SK-N-SH (cell line): ENCODE results near the gene IBTK. TPM values are rescaled to one million over a fixed set of nuclear protein-coding genes. Genes with fewer than 3 reads are reported as not detected.

Source experiments
- CTCF ChIA-PET: fragments of 300-600, 350-600 bp; formaldehyde crosslinking; extraction: SDS; loops from one replicate; lab custom pipeline; 2021; lab: Yijun Ruan, JAX
- POLR2A ChIA-PET: fragments of 350-600 bp; sonication (Branson Sonifier 250); formaldehyde crosslinking; extraction: SDS; loops from one replicate; lab custom pipeline; 2020; ENCODE audit warnings: antibody characterized with exemption, inconsistent platforms; lab: Yijun Ruan, JAX
- DNase-seq: peaks from one replicate; pipeline ENCODE4 v3.0.0; 2012
- H2AFZ ChIP-seq: fragments of 200-600 bp; sonication (generic); 2 replicates; pipeline ENCODE4 v1.8.1; 2016; ENCODE audit warnings: antibody characterized with exemption, mild to moderate bottlenecking, low read depth
- H3F3A ChIP-seq: fragments of 200-600 bp; sonication (generic); replicated peaks from 2 replicates; pipeline ENCODE3; 2016; ENCODE audit warnings: antibody characterized with exemption, mild to moderate bottlenecking; ENCODE audit not compliant: insufficient read depth
- H3K27ac ChIP-seq, 2 experiments: fragments of 200-500 bp in 1 of 2; fragments of 200-600 bp in 1 of 2; sonication (Bioruptor generic) in 1 of 2; sonication (generic), shearing (Covaris generic) in 1 of 2; 2 replicates each; pipeline versions ENCODE4 v1.5.1 to v1.6.1; 2014 to 2016; ENCODE audit warnings: low read depth in 2 of 2, inconsistent platforms in 1 of 2, low read length in 1 of 2, mild to moderate bottlenecking in 1 of 2, mixed read lengths in 1 of 2
- H3K27me3 ChIP-seq: fragments of 200-600 bp; sonication (generic), shearing (Covaris generic); 2 replicates; pipeline ENCODE4 v1.6.1; 2016; ENCODE audit warnings: mixed run types; ENCODE audit not compliant: insufficient read depth
- H3K36me3 ChIP-seq, 2 experiments: fragments of 200-500 bp in 1 of 2; fragments of 200-600 bp in 1 of 2; sonication (Bioruptor generic) in 1 of 2; sonication (generic) in 1 of 2; replicated peaks in 1 of 2; 2 replicates each; pipeline versions ENCODE3 to v1.5.1; 2014 to 2016; ENCODE audit warnings: low read length in 1 of 2, mild to moderate bottlenecking in 1 of 2; ENCODE audit not compliant: insufficient read depth in 2 of 2, control insufficient read depth in 1 of 2
- H3K4me1 ChIP-seq, 2 experiments: fragments of 200-500 bp in 1 of 2; fragments of 200-600 bp in 1 of 2; sonication (Bioruptor generic) in 1 of 2; sonication (generic), shearing (Covaris generic) in 1 of 2; 2 replicates each; pipeline versions ENCODE4 v1.5.1 to v1.6.1; 2014 to 2016; ENCODE audit warnings: low read depth in 1 of 2, low read length in 1 of 2, mixed run types in 1 of 2; ENCODE audit not compliant: insufficient read depth in 2 of 2, control insufficient read depth in 1 of 2
- H3K4me2 ChIP-seq: fragments of 200-600 bp; sonication (generic), shearing (Covaris generic); 2 replicates; pipeline ENCODE4 v1.6.1; 2017; ENCODE audit warnings: mixed run types
- H3K4me3 ChIP-seq, 2 experiments: fragments of 200-500 bp in 1 of 2; fragments of 200-600 bp in 1 of 2; sonication (Bioruptor generic) in 1 of 2; sonication (generic), shearing (Covaris generic) in 1 of 2; 2 replicates each; pipeline versions ENCODE4 v1.5.1 to v1.8.1; 2014 to 2016; ENCODE audit warnings: low read depth in 2 of 2, inconsistent platforms in 1 of 2, low read length in 1 of 2, mild to moderate bottlenecking in 1 of 2, mixed read lengths in 1 of 2, moderate library complexity in 1 of 2
- H3K79me2 ChIP-seq: fragments of 200-600 bp; sonication (generic); 2 replicates; pipeline ENCODE4 v1.8.1; 2017; ENCODE audit warnings: mild to moderate bottlenecking; ENCODE audit not compliant: insufficient read depth
- H3K9ac ChIP-seq: fragments of 200-600 bp; sonication (generic); 2 replicates; pipeline ENCODE4 v1.6.1; 2017; ENCODE audit warnings: mixed run types
- H3K9me2 ChIP-seq: fragments of 200-600 bp; sonication (generic); 2 replicates; pipeline ENCODE4 v1.6.1; 2017; ENCODE audit warnings: mixed run types
- H3K9me3 ChIP-seq: fragments of 200-600 bp; sonication (generic); 2 replicates; pipeline ENCODE4 v1.6.1; 2017; ENCODE audit warnings: mixed run types, mild to moderate bottlenecking, moderate library complexity
- H4K20me1 ChIP-seq: fragments of 200-600 bp; sonication (generic); 2 replicates; pipeline ENCODE4 v1.6.1; 2017; ENCODE audit warnings: mild to moderate bottlenecking, mixed run types; ENCODE audit not compliant: insufficient read depth
- CTCF ChIP-seq: fragments of 200-600 bp; sonication (generic); IDR thresholded peaks from 2 replicates; pipeline ENCODE4 v1.6.1; 2017; ENCODE audit warnings: antibody characterized with exemption, mild to moderate bottlenecking, moderate library complexity
- EP300 ChIP-seq, 2 experiments: IDR thresholded peaks; 2 replicates each; pipeline versions ENCODE4 v1.4.0 to v1.6.1; 2012; ENCODE audit warnings: borderline replicate concordance in 1 of 2, low read depth in 1 of 2, low read length in 1 of 2
- EZH2phosphoT487 ChIP-seq: fragments of 200-600 bp; sonication (generic); IDR thresholded peaks from 2 replicates; pipeline ENCODE4 v1.6.1; 2017; ENCODE audit warnings: low read depth, mixed run types, mild to moderate bottlenecking, antibody characterized with exemption, moderate library complexity, borderline replicate concordance
- FOSL2 ChIP-seq: IDR thresholded peaks from 2 replicates; pipeline ENCODE4 v1.4.0; 2012; ENCODE audit warnings: low read depth, mild to moderate bottlenecking, moderate library complexity, borderline replicate concordance
- FOXJ3 ChIP-seq: sonication (generic); formaldehyde crosslinking; IDR thresholded peaks from 2 replicates; pipeline ENCODE4 v1.5.1; 2020; ENCODE audit warnings: mild to moderate bottlenecking, missing genetic modification reagents
- GATA2 ChIP-seq: sonication (generic); formaldehyde crosslinking; IDR thresholded peaks from 2 replicates; pipeline ENCODE4 v1.5.0; 2020; ENCODE audit warnings: mild to moderate bottlenecking, missing genetic modification reagents
- JUND ChIP-seq: IDR thresholded peaks from 2 replicates; pipeline ENCODE4 v1.4.0; 2012
- MXI1 ChIP-seq: IDR thresholded peaks from 2 replicates; pipeline ENCODE4 v1.6.1; 2012; ENCODE audit warnings: mild to moderate bottlenecking, low read depth, low read length, improper control_type of control experiment
- NFIC ChIP-seq: IDR thresholded peaks from 2 replicates; pipeline ENCODE4 v1.4.0; 2012; ENCODE audit warnings: borderline replicate concordance
- PBX3 ChIP-seq: IDR thresholded peaks from 2 replicates; pipeline ENCODE4; 2012
- TCF12 ChIP-seq: IDR thresholded peaks from 2 replicates; pipeline ENCODE4 v1.4.0; 2012
- TEAD4 ChIP-seq: IDR thresholded peaks from 2 replicates; pipeline ENCODE4 v1.4.0; 2012; ENCODE audit warnings: mild to moderate bottlenecking, borderline replicate concordance; ENCODE audit not compliant: insufficient read depth
- USF1 ChIP-seq: IDR thresholded peaks from 2 replicates; pipeline ENCODE4 v1.4.0; 2012; ENCODE audit warnings: low read depth, borderline replicate concordance
- YY1 ChIP-seq: IDR thresholded peaks from 2 replicates; pipeline ENCODE4 v1.4.0; 2012; ENCODE audit warnings: low read depth, mild to moderate bottlenecking
- ZBTB33 ChIP-seq: IDR thresholded peaks from 2 replicates; pipeline ENCODE4 v1.4.0; 2012; ENCODE audit warnings: low read depth, borderline replicate concordance
- WGBS: methylation state at CpG from one replicate; pipeline ENCODE4 v1.1.6; 2017; ENCODE audit warnings: low lambda C conversion rate; 5-methylcytosine and 5-hydroxymethylcytosine counted together
- polyA plus RNA-seq, 3 experiments: library from polyadenylated mRNA; depleted of rRNA; stranded (reverse); fragments of >200 nt; gene quantifications; 2 replicates each; pipeline ENCODE4 v1.2.3, GENCODE V29; 2012
- TF ChIP-seq, protein P1 (sequence below): IDR thresholded peaks from 2 replicates; pipeline ENCODE4 v1.4.0; 2012; ENCODE audit warnings: low read depth

The IBTK gene
- polyA plus RNA-seq, 1 of the 3 experiments (the other 2 are of a cell fraction): 9.5 TPM

- peak overlapping the region; percentile 93 to 96 for H3K27ac ChIP-seq
- H3K27me3 ChIP-seq: no peaks in the 10 kb centered on the region
- H3K9me3 ChIP-seq: no peaks in the 10 kb centered on the region
- H3K79me2 ChIP-seq: peaks cover 56% of the 10 kb centered on the region
- H2AFZ ChIP-seq: peak overlapping the region; percentile 92
- H3F3A ChIP-seq: peaks cover 30% of the 10 kb centered on the region
- CTCF ChIA-PET: interaction anchor here (1.2 kb wide), 1 partner anchor 811 kb away, joined by 3 read pairs; no protein-coding TSS in a partner anchor
- peaks cover 12 to 21% of the 10 kb centered on the region in 2 experiments for H3K4me1 ChIP-seq
- H3K4me3 ChIP-seq: peak overlapping the region; percentile 88
- peaks cover 10 to 22% of the 10 kb centered on the region in 2 experiments for H3K36me3 ChIP-seq
- H4K20me1 ChIP-seq: peaks cover 5% of the 10 kb centered on the region; the same call in 1 of the 2 replicates
- 4% methylated on average over 13 of the region's 32 CpGs for WGBS
- DNase-seq: peak; percentile 81
- POLR2A ChIA-PET: interaction anchor here (0.6 to 1.1 kb wide), 3 partner anchors 116 to 819 kb away, joined by 3 read pairs; partner anchors contain the start of genes TPBG and UBE3D
- H3K4me2 ChIP-seq: peak overlapping the region; percentile 84
- no peak for TF ChIP-seq PBX3
- TF ChIP-seq, protein P1, sequence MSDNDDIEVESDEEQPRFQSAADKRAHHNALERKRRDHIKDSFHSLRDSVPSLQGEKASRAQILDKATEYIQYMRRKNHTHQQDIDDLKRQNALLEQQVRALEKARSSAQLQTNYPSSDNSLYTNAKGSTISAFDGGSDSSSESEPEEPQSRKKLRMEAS: no peak
- no peak; the same call in 1 of the 2 replicates for TF ChIP-seq MXI1
- TF ChIP-seq FOXJ3 (CRISPR knock-in tag): no peak
- TF ChIP-seq TEAD4: no peak
- peak; percentile 11; the same call in 1 of the 2 replicates for TF ChIP-seq CTCF
- no peak for TF ChIP-seq USF1
- TF ChIP-seq YY1: no peak
- TF ChIP-seq EZH2phosphoT487: no peak
- TF ChIP-seq ZBTB33: no peak
- TF ChIP-seq FOSL2: no peak
- no peak for TF ChIP-seq TCF12
- no peak for TF ChIP-seq JUND
- no peak for TF ChIP-seq NFIC
- TF ChIP-seq EP300 (IDR thresholded peaks at IDR 0.05; ENCODE audit: borderline replicate concordance in 1 of 2, low read depth in 1 of 2, low read length in 1 of 2): no peak
- 0 out of 2 replicates have a peak, but pooled peaks have one; percentile 18 for TF ChIP-seq GATA2 (CRISPR knock-in tag)
- peak overlapping the region; percentile 97 for H3K9ac ChIP-seq
- H3K9me2 ChIP-seq: no peaks in the 10 kb centered on the region
Measured at GRCh38 chr6:82246802-82247504, 591 bp downstream of the IBTK start.
